Kasumi-1 (cell line): ENCODE data around the gene ARHGEF33.

Experiments
- DNase-seq, 2 experiments: peaks; one replicate each; lab custom pipeline; 2025; lab: John Stamatoyannopoulos, UW

ARHGEF33 gene

DNA sequence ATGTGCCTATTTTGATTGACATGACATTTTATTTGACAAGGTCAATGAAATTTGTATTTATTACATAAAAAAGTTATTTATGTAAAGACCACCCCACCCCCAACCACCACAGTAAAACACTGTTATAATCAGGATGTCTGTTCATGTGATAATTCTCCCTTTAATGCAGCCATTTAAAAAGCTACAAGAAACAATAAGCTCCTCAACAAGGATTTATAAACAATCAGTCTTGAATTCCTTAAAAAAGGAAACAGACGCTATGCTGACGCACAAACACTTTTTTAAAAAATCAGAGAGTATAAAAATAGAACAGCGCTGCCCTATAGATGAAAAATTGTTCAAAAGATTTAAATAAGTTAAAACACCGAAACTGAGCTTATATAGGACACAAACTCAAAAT, 129.0 kb downstream of the ARHGEF33 start:
- no peak for DNase-seq

DNA sequence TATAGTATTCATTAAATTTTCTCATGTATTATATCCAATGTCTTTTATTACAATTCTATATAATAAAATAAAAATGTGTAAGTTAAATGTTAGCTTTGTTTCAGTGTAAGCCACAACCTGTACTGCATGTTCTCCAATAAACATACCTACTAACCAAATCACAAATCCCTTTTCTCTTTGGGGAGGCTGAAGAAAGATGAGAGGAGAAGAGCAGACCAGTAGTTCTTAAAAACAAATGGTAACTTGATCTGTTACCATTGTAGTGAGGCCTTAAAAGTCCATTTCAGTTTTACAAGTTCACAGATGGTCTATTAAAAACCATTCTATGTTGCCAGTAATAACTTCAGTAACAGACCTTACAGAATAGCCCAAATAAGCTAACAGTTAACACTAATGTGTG, 130.7 kb downstream of the ARHGEF33 start:
- no peak for DNase-seq

DNA sequence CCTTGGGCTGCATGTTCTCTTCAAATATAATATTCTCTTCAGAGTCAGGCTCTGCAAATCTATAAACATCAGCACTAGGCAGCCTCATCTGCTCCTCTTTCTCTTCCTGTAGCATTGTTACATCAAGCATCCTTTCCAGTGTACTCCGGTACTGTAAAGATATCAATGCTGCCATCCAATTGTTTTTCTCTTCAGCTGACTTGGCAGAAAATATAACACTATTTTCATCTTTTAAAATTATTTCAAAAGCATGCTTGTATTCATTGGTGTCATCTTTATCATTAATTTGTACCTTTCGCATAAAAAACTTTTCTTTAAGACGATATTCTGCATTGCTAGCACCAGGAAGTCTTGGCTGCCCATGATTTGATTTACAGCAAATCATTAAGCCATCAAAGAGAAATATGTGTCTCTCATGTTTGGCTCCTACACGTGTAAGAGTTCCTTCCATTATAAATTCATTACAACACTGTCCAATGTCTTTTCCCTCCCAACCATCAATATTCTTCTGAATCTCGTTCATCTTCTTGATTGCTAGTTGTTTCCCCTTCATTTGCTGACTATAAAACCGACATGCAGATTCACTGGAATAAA, 133.1 kb downstream of the ARHGEF33 start:
- no peak for DNase-seq

DNA sequence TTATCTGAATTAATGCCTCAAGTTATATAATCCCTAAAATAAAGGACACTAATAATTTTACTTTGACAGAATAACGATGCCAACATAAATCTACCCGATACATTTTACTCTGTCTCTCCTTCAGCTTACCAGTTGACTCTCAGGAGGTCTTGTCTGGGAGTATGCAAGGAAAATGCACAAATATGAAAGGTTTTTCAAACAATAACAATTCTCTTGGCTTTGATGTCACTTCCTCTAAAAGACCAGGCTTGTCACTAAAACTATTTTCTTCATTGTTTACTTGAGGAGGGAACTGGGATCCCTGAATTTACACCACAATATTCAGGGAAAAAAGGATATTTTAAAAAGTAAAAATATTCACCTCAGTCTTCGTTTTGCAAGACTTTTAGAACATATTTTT, 134.0 kb downstream of the ARHGEF33 start:
- no peak for DNase-seq

DNA sequence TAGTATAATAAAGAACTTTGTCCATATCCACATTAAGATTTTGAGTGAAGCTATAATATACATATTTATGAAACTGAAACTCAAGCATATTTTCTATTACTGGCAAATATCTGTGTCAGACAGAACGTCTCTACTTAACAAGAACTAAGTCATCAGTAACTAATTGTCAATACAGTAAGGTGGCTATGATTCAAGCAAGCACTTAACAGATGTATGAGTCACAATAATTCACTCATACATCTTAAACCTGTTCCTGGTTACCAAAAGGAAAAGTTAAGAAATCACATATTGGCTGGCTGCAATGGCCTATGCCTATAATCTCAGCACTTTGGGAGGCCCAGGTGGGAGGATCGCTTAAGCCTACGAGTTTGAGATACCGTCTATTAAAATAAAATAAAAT, 135.2 kb downstream of the ARHGEF33 start:
- no peak for DNase-seq
